ENCODE results near the gene SETD7.

- no peak for TF ChIP-seq EZH2 (IDR thresholded peaks at IDR 0.05)
- TF ChIP-seq POLR2AphosphoS5 (IDR thresholded peaks at IDR 0.05; ENCODE audit: borderline replicate concordance, low read depth, low read length) = no peak
Observed at GRCh38 chr4:139501117-139501516, 54.9 kb downstream of the SETD7 start.
